NCI-H2171 (cell line): ENCODE results near the gene TMED10.
"Not testable (repeated sequence)": the region's sequence is repeated elsewhere in the genome, so short reads cannot be mapped to it uniquely, and the experiment has no call there.

ENCODE experiments used
- DNase-seq: peaks from one replicate; lab custom pipeline; 2025; lab: John Stamatoyannopoulos, UW

The TMED10 gene

DNA sequence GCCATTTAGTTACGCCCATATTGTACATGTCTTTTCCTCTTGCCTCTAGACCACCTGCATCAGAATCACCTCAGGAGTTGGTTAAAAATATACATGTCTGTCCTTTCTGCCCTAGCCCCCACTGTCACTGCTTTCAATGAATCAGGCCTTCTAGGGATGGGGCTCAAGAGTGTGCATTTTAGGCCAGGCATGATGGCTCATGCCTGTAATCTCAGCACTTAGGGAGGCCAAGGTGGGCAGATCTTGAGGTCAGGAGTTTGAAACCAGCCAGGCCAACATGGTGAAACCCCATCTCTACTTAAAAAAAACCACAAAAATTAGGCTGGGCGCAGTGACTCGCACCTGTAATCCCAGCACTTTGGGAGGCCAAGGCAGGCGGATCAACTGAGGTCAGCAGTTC is 13.6 kb upstream of the TMED10 start:
- DNase-seq: no peak

DNA sequence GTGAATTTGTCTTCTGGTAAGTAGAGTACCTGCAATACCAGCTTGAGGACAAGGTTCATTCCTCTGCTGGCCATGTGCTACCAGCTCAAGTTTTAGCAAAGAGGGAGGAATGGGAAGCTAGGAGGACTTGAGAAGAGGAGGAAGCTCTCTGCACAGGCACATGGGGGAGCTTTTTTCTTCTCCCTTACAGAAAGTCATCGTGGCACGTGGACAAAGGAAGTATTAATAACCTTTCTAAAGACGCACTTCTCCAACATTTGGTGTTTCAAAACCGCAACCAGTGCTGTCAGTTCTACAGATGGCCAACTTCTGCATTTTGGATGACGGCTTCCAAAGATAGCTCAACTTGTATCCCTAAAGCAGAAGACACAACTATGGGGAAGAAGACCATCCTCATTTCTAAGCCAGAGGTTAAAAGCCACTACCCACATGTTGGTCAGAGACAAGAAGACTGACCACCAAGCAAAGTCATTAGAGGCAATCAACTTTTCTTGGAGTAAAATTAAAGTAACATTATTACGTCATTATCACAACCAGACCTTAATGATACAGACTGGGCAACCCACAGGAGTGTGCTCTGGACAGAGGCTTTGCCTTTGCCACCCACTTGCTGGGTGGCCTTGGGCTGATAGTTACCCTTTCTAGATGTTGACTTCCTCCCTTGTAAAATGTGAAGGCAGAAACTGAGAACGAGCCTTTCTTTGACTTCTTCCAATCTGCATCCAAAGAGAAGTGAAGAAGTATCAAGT is 12.3 kb upstream of the TMED10 start:
- DNase-seq: no peak

DNA sequence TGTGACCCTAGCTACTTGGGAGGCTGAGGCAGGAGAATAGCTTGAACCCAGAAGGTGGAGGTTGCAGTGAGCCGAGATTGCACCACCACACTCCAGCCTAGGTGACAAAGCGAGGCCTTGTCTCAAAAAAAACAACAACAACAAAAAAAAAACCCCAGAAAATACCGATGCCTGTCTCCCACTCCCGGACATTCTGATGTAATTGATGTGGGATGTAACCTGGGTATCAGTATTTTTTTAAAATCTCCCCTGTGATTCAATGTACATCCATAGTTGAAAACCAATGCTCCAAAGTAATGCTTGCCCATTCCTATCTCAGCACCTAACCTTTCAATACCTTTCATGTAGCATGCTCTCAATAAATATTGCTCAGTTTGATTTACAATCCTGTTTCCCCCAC is 11.7 kb upstream of the TMED10 start:
- DNase-seq: no peak

DNA sequence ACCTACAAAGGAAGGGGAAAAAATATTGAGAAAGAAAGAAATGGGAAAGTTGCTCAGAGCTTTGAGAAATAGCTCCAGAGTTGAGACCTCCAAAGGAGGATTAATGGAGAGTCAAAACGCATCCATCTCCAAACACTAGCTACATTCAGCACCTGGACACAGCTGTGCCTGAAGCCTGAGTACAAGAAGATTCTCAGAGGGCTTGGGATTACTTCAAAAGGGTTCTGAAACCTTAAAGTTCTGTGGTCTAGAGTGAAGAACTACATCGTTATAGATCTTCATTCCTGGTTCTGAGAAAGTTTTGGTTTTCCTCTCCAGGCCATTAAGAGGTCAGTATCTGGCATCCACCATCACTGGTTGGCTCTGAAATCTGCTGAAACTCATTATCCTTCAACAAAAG is 10.5 kb upstream of the TMED10 start:
- DNase-seq: no peak

DNA sequence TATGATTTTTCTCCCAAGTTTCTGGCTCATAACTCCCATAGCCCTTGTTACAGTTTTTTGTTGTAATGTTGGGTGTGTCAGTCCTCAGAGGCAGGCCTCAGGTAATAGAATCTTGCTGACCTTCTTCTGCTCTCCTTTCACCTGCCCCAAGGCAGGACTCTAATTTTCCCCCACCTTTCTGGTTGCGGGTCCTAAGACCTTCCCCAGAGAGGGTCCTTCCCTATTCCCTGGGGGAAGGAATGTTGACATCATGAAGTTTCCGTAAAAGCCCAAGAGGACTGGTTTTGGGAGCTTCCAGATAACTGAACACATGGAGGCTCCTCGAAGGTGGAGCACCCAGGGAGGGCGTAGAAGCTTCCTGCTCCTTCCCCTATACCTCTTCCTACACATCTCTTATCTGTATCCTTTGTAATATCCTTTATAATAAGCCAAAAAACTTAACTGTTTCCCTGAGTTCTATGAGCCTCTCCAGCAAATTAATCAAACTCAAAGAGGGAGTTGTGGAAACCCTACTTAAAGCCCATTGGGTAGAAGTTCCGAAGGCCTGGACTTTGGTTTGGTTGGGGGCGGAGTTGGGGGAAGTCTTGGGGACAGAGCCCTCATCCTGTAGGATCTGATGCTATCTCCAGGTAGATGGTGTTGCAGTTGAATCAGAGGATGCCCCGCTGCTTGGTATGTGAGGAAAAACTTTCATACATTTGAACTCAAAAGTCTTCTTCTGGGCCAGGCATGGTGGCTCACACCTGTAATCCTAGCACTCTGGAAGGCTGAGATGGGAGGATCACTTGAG is 9.0 kb upstream of the TMED10 start:
- no peak for DNase-seq

DNA sequence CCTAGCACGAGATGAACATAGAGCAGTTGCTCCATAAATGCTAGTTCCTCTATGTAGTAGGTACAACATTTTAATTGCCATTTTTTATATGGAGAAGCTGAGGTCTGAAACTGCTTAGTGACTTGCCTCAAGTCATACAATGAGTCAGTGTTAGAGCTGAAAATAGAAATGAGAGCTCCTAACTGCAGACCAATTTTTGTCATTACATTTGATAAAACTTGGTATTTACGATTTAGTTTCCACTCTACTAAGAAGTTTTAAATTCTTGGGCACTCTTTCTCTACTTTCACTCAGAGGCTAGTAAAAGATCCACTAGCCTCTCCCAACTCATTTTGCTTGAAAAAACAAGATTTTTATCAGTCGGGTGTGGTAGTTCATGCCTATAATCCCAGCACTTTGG is 8.1 kb upstream of the TMED10 start:
- DNase-seq: no peak

DNA sequence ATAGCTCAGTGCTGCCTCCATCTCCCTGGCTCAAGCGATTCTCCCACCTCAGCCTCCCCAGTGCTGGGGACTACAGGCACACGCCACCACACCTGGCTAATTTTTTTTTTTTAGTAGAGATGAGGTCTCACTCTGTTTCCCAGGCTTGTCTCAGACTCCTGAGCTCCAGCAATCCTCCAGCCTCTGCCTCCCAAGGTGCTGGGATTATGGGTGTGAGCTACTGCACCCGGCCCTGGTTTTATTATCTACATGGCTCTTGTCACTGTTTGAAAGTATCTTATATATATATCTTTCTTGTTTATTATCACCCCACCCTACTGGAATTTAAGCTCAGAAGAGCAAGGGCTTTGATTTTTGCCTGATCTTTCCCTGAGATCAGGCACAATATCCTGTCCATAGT is 7.6 kb upstream of the TMED10 start:
- DNase-seq: no peak

DNA sequence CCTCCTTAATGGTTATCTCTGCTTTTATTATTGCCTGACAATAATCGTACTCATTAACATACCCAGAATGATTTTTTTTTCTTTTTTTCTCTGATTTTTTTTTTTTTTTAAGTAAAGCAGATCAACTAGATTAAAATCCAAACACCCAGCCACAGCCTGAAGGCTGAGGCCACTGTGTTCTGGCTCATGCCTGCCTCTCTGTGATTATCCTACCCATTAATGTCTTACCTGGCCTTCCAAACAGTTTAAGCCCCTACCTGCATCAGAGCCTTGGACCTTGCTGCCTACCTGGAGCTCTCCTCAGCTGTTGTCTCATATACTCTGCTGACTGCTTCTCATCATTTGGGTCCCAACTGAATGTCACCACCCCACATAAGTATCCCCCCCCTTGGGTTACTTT is 6.8 kb upstream of the TMED10 start:
- no peak for DNase-seq

DNA sequence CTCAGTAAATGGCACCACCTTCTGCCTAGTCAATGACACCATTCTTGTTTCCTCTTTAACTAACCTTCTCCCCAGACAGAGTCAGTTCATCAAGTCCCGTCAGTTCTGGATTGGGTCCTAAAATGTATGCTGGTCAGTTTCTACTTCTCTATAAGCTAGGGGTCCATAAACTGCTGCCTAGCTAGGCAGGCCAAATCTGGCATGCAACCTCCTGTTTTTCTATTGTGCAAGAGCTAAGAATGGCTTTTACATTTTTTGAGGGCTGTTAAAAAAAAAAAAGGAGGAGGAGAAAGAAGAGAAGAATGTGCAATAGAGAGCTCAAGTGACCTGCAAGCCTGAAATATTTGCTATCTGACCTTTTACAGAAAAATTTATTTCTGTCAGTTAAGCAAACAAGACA is 6.4 kb upstream of the TMED10 start:
- no peak for DNase-seq

DNA sequence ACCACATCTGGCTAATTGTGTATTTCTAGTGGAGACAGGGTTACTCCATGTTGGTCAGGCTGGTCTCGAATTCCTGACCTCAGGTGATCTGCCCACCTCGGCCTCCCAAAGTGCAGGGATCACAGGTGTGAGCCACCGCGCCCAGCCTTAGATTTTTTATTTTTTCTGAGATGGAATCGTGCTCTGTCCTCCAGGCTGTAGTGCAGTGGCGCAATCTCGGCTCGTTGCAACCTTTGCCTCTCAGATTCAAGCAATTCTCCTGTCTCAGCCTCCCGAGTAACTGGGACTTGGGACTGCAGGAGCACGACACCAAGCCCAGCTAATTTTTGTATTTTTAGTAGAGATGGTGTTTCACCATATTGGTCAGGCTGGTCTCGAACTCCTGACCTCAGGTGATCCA is 5.8 kb upstream of the TMED10 start:
- DNase-seq: not testable (repeated sequence)

DNA sequence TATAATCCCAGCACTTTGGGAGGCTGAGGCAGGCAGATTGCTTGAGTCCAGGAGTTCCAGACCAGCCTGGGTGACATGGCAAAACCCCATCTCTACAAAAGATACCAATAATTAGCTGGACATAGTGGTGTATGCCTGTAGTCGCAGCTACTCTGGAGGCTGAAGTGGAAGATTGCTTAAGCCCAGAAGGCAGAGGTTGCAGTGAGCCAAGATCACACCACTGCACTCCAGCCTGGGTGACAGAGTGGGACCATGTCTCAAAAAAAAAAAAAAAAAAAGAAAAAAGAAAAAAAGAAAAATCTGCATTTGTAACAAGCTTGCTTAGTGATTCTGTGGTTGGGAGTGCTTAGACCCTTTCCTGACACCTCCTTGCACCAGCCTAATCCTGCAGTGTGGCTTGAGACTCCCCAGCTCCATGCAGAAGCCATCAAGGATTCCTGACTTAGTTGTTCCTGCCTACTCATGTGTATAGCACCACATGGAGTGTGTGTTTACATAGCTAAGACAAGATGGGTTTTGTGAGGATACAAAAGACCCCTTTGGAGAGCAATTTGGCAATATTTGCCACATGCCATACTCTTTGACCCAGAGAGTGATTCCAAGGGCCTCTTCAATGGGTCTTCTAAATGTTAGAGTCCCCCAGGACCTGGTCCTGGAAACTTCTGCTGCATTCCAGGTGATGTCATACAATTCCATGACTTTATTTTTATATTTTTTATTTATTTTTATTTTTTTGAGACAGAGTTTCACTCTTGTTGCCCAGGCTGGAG is 5.1 kb upstream of the TMED10 start:
- DNase-seq: no peak

DNA sequence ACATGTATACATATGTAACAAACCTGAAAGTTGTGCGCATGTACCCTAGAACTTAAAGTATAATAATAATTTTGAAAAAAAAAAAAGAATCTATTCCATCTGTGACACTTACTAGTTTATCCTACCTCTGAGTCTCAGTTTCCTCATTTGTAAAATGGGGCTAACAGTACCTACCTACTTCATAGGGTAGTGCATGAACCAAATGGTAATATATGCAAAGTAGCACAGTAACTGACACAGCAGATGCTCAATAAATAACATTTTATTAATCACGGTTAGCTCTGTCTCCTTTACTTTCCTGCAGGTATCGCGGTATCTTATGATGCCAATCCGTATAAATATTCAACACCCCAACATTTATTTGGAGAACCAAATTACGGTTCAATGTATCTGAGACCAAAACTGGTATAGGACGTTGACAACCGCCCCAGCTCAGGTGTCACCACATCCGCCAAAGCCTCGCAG is 703 bp downstream of the TMED10 start:
- no peak for DNase-seq

DNA sequence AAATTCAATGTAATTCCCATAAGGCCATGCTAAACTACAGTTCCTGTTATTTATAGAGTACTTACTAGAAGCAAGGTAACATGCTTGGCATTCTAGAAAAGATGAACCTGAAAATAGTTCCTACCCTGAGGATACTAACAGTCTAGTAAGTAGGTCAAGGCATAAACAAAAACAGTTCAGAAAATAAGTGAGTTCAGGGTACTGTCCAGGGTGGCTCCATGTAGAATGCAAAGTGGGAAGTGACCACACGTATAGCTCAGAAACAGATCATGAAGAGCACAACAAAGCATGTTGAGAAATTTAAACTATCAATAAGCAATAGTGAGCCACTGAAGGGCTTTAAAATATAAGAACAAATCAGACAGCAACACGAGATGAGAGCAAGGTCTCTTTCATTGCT is 2.3 kb downstream of the TMED10 start:
- no peak for DNase-seq

DNA sequence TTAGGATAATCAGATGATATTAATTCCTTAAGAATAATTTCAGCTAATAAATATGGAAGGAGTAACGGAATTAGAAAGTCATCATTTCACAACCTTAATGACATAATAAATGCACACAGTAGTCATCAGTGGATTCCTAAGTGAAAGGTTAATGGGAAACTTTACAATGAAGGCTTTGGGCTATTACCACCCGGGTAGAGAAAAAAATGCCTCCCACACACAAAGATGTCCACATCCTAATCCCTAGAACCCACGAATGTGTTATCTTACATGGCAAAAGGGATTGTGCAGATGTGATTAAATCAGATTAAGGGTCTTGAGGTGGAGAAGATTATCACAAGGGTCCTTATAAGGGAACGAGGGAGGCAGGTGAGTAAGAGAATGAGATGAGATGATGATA is 5.6 kb downstream of the TMED10 start:
- no peak for DNase-seq

DNA sequence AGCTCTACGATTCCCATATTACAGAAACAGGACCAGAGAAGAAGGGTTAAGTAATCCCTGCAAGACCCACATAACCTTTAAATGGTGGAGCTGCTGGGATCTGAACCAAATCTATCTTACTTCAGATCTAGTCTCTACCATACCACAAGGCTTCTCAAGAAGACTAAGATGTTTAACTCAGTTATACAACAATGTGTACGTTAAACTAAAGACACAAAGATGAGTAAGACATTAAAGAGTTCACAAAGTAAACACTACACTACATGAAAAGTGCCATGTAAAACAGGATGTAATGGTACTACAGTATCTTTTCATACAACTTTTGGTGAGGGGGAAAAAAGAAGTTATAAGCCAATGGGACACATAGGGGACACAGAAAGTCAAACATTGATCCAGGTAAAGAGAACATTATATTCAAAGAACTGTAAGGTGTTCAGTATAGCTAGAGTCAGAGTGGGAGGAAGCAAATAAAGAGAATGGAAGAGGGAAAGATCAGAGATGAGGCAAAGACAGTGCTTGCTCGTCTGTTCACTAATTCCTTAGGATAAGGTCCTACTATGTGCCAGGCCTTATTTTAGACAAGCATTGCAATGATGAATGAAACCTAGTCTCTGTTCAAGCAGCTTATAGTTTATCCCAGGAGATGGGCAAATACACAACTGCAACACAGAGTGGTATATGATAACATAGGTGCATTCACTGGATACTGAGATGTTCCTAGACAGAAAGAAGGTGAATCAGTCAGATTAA is 7.7 kb downstream of the TMED10 start:
- no peak for DNase-seq

DNA sequence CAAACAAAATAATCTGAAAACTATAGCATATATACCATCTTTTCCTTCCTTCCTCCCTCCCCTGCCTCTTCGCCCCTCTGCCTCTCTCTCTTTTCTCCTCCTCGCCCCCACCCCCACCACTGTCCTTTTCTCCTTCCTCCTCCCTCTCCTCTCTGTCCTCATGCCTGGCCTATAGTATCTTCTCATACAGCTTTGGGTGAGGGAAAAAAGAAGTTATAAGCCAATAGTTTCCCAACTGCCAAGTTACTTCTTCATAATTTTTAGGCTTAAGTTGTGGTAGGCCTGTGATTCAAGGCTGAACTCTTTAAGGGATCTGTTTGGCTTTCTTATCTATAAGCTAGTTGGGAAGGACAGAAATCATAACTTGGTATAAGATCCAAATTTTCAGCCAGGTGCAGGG is 9.1 kb downstream of the TMED10 start:
- DNase-seq: no peak

DNA sequence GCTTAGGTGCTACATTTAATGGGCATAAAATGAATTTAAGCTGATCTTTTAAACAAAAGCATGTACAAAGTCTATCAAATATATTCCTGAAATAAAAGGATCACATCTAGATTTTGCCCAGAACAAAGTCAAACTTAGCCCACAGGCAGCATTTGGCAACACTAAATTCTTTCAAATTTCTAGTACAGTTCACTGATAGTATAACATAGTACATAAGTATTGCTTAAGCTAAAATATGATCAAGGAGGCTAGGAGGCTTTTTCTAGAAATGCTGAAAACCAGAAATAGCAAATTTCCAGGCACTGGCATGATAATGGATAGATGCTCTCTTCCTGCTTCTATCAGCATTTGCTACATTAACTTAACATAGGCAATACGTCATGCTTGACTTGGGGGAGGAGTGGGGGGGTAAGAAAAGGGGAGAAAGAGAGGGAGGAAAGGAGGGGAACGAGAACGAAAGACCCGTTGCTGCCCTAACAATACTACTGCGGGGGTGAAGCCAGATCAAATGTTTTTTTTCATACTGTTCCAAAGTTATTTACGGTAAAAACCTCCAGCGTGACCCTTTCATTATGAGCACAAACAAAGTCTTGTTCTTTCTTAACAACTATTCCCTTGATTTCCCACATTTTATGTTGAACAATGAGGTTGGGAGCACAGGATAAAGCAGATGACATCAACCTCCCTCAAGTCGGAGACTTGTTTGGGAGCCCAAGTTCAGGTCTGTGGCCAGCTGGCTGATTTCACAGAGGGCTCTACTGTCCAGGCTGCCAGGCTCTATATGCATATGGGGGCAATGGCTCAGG is 10.6 kb downstream of the TMED10 start:
- DNase-seq: no peak

DNA sequence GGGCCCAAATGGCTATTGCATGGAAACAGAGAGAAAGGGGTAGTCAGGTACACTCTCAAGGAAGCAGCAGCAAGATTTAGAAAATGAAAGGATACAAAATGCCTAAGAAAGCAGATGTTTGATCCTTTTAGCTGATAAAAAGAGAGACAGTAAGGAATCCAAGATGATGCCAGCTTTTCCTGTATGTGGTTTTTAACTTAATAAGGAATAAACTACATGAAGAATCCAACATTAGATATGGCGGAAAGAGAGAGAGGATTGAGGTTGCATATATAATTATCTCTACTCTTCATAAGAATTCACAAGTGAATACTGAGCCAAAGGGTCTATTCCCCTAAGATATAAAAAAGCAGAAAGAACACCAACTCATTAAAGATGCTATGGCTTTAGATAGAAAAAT is 11.6 kb downstream of the TMED10 start:
- no peak for DNase-seq

DNA sequence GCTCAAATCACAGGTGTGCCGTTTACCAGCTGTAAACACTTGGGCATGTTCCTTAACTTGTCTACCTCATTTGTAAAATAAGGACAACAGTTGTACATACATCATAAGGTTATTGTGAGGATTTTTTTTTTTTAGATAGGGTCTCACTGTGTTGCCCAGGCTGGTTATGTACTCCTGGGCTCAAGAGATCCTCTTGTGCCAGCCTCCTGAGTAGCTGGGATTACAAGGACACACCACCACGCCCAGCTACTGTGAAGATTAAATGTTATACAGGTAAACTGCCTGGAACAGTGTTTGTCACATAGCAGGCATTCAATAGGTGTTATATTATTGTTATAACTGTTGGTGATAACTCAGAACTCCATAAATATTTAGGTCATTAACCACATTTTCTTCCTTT is 12.7 kb downstream of the TMED10 start:
- no peak for DNase-seq

DNA sequence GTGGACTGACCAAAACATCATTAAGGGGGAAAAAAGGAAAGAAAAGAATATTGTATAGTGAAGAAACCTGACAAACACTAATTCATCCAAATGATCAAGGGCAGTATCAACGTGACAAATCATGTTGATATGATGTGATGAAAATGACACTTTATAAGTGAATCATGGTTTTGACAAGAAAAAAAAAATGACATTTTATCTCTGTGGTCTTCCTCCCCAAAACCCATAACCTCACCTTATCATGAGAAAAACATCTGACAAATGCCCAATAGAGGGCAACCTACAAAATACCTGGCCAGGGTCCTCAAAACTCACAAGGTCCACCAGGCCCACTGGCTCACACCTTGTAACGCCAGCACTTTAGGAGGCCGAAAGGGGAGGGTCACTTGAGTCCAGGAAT is 13.8 kb downstream of the TMED10 start:
- no peak for DNase-seq
